MM.1S (cell line): ENCODE results near the gene SIKE1.

Experiments used
- DNase-seq: peaks from one replicate; pipeline ENCODE4 v3.0.0-alpha.2; 2015
- H2AFZ ChIP-seq: fragments of 300-600 bp; sonication (generic); 2 replicates; pipeline ENCODE4 v1.6.0; 2016; ENCODE audit warnings: antibody characterized with exemption, low read length
- H3F3A ChIP-seq: fragments of 300-600 bp; sonication (generic); 2 replicates; pipeline ENCODE4 v1.6.1; 2016; ENCODE audit warnings: mild to moderate bottlenecking, antibody characterized with exemption, low read length, moderate library complexity, mixed read lengths; ENCODE audit not compliant: insufficient read depth
- H3K27ac ChIP-seq: fragments of 300-600 bp; sonication (generic); 2 replicates; pipeline ENCODE4 v1.5.1; 2016; ENCODE audit warnings: mild to moderate bottlenecking, low read length
- H3K27me3 ChIP-seq: fragments of 300-600 bp; sonication (generic); replicated peaks from 2 replicates; pipeline ENCODE4 v1.6.0; 2016; ENCODE audit warnings: low read length; ENCODE audit not compliant: insufficient read depth
- H3K36me3 ChIP-seq: fragments of 300-600 bp; sonication (generic); replicated peaks from 2 replicates; pipeline ENCODE4 v1.6.1; 2016; ENCODE audit warnings: mild to moderate bottlenecking, low read length, mixed read lengths; ENCODE audit not compliant: insufficient read depth
- H3K4me1 ChIP-seq: fragments of 300-600 bp; sonication (generic); 2 replicates; pipeline ENCODE4 v1.6.1; 2016; ENCODE audit warnings: low read length, mixed read lengths
- H3K4me2 ChIP-seq: fragments of 300-600 bp; sonication (generic); 2 replicates; pipeline ENCODE4 v1.6.0; 2016; ENCODE audit warnings: low read depth, low read length
- H3K4me3 ChIP-seq: fragments of 300-600 bp; sonication (generic); 2 replicates; pipeline ENCODE4 v1.5.1; 2016; ENCODE audit warnings: low read length, mixed read lengths
- H3K79me2 ChIP-seq: fragments of 300-600 bp; sonication (generic); 2 replicates; pipeline ENCODE4 v1.6.1; 2016; ENCODE audit warnings: mixed run types, low read length, mixed read lengths
- H3K9ac ChIP-seq: fragments of 300-600 bp; sonication (generic); 2 replicates; pipeline ENCODE4 v1.6.1; 2016; ENCODE audit warnings: low read length, mixed read lengths
- H3K9me2 ChIP-seq: fragments of 300-600 bp; sonication (generic); replicated peaks from 2 replicates; pipeline ENCODE4 v1.6.1; 2016; ENCODE audit warnings: mild to moderate bottlenecking, low read length, mixed read lengths; ENCODE audit not compliant: insufficient read depth
- H3K9me3 ChIP-seq: fragments of 300-600 bp; sonication (generic); replicated peaks from 2 replicates; pipeline ENCODE4 v1.6.1; 2016; ENCODE audit warnings: mild to moderate bottlenecking, low read length, mixed read lengths; ENCODE audit not compliant: insufficient read depth
- H4K20me1 ChIP-seq: fragments of 300-600 bp; sonication (generic); 2 replicates; pipeline ENCODE4 v1.6.1; 2016; ENCODE audit warnings: mild to moderate bottlenecking, low read length, moderate library complexity, mixed read lengths; ENCODE audit not compliant: insufficient read depth
- CTCF ChIP-seq: fragments of 300-600 bp; sonication (generic); IDR thresholded peaks from 2 replicates; pipeline ENCODE4 v1.5.1; 2016; ENCODE audit warnings: antibody characterized with exemption, low read length, mixed read lengths
- EZH2 ChIP-seq: fragments of 300-600 bp; sonication (generic); optimal IDR thresholded peaks from 2 replicates; pipeline ENCODE3; 2017; ENCODE audit warnings: low read depth, mild to moderate bottlenecking, antibody characterized with exemption, low read length, mixed read lengths
- EZH2phosphoT487 ChIP-seq: fragments of 300-600 bp; sonication (generic); IDR thresholded peaks from 2 replicates; pipeline ENCODE4 v1.6.1; 2018; ENCODE audit warnings: antibody characterized with exemption, low read length

SIKE1 gene

GRCh38 chr1:114737314-114737849 lies 43.1 kb downstream of the SIKE1 start:
- no peak overlapping the region for H3K27ac ChIP-seq
- no peaks in the 10 kb centered on the region for H3K9me2 ChIP-seq
- no peak overlapping the region for H2AFZ ChIP-seq
- no peaks in the 10 kb centered on the region for H4K20me1 ChIP-seq
- H3K4me1 ChIP-seq = no peaks in the 10 kb centered on the region
- no peaks in the 10 kb centered on the region; the same call in 1 of the 2 replicates for H3K36me3 ChIP-seq
- H3K4me3 ChIP-seq = no peak overlapping the region
- no peak for TF ChIP-seq EZH2phosphoT487
- TF ChIP-seq EZH2 = no peak
- TF ChIP-seq CTCF = no peak
- H3K27me3 ChIP-seq = no peaks in the 10 kb centered on the region
- no peak for DNase-seq
- no peak overlapping the region for H3K9ac ChIP-seq
- no peak overlapping the region for H3K4me2 ChIP-seq
- no peaks in the 10 kb centered on the region for H3F3A ChIP-seq
- H3K79me2 ChIP-seq = peaks cover 49% of the 10 kb centered on the region
- no peaks in the 10 kb centered on the region for H3K9me3 ChIP-seq

- Histone ChIP-seq H3K27ac (no peak overlapping the region), H3F3A (no peaks in the 10 kb centered on the region), H4K20me1 (no peaks in the 10 kb centered on the region), H3K79me2 (peaks cover 34% of the 10 kb centered on the region), H3K36me3 (no peaks in the 10 kb centered on the region; the same call in 1 of the 2 replicates), H3K9ac (no peak overlapping the region), H3K9me2 (no peaks in the 10 kb centered on the region), H3K27me3 (no peaks in the 10 kb centered on the region), H3K4me1 (no peaks in the 10 kb centered on the region), H3K4me2 (no peak overlapping the region), H2AFZ (no peak overlapping the region), H3K9me3 (no peaks in the 10 kb centered on the region), H3K4me3 (no peak overlapping the region)
- DNase-seq = no peak
- TF ChIP-seq EZH2phosphoT487 (no peak), CTCF (no peak), EZH2 (no peak)
Measured at GRCh38 chr1:114735479-114735878, 45.0 kb downstream of the SIKE1 start.

GRCh38 chr1:114729782-114730181 lies 50.7 kb downstream of the SIKE1 start:
- Histone ChIP-seq H3K9ac (no peak overlapping the region), H3K4me1 (no peaks in the 10 kb centered on the region), H3K9me3 (no peaks in the 10 kb centered on the region), H2AFZ (no peak overlapping the region), H3K4me3 (no peak overlapping the region), H3K9me2 (no peaks in the 10 kb centered on the region), H3K27ac (no peak overlapping the region), H3K79me2 (peaks cover 26% of the 10 kb centered on the region), H3K27me3 (no peaks in the 10 kb centered on the region), H4K20me1 (no peaks in the 10 kb centered on the region), H3K4me2 (no peak overlapping the region), H3K36me3 (peaks cover 2% of the 10 kb centered on the region; the same call in 1 of the 2 replicates), H3F3A (no peaks in the 10 kb centered on the region)
- DNase-seq = no peak
- TF ChIP-seq CTCF = no peak
- no peak for TF ChIP-seq EZH2
- no peak for TF ChIP-seq EZH2phosphoT487
